HG02571 (cell line): Measurements from ENCODE around the gene HMCN2.
"Not testable (repeated sequence)": the region's sequence is repeated elsewhere in the genome, so short reads cannot be mapped to it uniquely, and the experiment has no call there.

Source experiments
- ATAC-seq: cut with Tn5 transposase; IDR thresholded peaks from one replicate; pipeline ENCODE4 v1.9.1; 2021; ENCODE audit warnings: mild to moderate bottlenecking, moderate library complexity; ENCODE audit not compliant: unreplicated experiment

The HMCN2 gene

DNA sequence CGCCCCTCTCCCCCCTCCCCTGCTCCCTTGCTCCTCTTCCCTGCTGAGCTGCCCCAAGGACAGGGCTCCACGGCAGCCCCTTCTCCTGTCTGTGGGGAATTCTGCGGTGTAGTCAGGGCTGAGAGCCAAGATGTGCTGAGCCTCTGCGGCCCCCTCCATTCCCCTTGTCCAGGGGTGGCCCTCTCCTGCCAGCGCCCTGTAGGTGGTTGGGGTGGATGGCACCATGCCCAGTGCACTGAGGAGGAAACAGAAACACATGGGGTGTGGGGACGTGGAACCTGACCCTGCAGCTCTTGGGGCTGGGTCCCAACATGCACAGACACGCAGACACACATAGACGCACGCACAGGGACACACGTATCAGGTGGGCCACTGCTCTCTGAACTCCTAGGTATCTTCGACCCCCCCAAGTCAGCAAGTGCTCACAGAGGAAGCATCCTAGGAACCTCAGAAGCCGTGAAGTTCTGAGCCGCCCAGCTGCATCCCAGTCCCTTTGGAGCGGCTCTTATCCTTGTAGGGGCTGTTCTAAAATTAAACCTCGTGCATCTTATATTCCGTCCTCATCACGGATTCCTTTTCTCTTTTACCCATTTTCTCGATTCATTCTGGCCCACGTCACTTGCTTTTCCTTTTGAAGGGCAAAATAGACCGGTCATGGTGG is 64.8 kb downstream of the HMCN2 start:
- ATAC-seq: no peak

DNA sequence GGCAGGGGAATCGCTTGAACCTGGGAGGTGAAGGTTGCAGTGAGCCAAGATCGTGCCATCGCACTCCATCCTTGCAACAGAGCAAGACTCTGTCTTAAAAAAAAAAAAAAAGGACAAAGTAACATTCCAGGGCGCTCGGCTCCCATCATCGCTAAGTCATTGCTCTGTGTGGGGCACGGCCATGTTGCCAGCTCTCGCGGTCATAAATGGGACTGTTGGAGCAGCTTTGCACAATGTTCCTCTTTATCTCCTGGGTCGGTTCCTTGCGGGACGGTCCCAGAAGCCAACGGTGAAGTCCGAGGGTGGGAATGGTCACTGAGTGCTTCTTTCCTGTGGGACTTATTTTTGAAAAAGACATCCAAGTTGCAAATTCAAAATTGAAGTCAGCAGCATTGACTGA is 65.5 kb downstream of the HMCN2 start:
- ATAC-seq: no peak

DNA sequence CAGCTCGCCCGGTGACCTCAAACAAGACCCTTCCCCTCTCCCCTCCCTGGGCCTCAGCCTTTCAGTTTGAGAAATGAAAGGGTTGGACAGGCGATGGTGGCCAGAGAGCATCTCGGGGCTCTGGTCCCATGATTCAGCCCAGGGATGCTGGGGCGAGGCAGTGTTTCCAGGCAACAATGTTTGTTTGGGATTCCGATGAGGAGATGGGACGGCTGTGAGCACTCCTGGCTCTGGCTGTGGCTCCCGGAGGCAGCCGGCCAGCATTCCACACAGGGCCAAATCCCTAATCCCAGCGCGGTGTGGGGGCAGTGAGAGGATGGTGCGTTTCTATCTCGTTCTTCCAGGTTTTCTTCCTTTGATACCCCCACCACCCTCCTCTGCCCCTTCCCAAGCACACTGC is 66.0 kb downstream of the HMCN2 start:
- no peak for ATAC-seq

DNA sequence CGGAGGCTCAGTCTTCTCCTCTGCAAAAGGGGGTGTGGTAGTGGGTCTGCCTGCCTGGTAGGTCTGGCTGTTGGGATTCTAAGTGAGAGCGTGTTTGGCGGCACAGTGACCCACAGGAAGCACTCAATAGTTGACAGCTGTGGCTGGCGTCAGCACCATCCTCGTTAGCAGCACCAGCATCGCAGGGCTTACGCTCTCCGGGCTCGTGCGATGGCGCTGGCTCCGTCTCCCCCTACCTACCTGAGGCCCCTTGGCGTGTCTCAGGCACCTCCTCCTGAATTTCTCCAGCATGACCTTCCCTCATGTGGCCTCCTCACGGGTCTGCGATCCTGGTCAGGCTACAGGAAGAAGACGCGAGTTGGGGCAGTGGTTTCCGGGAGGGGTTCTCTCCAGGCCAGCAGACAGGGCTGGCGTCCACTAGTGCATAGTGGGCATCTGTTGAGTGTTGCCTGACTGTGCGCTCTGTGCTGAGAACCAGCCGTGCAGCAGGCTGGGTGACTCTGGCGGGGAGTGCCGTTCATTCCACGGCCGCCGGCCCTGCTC is 66.9 kb downstream of the HMCN2 start:
- no peak for ATAC-seq

DNA sequence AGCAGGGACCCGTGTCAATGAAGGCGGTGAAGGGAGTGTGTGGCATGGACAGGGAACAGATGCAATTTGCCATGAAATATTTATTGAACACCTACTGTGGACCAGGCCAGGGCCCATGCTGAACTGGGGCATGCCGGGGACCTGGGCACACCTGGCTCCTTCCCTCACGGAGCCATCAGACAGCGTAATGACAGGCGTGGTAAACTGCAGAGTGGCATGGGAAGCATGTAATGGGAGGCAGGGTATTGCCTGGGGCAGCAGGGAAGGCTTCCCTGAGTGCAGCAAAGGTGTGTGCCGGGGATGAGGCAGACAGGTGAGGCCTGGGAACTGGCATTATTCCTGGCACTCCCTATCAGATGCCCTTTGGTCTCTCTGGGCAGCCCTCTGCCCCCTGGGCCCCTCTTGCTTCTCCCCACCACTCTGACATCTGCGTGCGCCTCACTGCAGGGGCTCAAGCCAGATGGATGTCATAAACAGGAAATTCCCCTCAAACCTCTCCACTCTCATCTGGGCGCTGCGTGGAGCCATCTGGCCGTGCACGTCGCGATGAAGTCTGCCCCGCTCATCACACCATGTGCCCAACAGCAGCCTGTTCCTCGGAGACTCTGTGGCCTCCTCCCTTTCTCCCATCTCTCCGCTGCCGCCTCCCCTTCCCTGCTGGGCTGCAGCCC is 67.6 kb downstream of the HMCN2 start:
- no peak for ATAC-seq

DNA sequence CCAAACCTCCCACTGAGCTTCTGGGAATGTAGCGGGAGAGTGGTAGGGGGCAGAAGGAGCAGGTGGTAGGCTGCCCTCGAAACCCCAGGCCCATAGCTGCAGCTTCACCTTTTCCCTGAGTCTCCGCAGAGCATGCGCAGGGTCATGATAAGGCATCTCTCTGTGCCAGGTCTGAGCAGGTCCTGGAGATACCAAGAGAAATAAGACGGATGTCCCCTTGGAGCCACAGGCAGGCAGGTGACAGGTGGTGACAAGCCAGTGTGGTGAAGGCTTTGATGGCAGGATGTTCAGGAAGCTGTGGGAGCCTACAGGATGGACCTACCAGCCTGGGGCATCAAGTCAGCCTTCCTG is 68.1 kb downstream of the HMCN2 start:
- no peak for ATAC-seq

DNA sequence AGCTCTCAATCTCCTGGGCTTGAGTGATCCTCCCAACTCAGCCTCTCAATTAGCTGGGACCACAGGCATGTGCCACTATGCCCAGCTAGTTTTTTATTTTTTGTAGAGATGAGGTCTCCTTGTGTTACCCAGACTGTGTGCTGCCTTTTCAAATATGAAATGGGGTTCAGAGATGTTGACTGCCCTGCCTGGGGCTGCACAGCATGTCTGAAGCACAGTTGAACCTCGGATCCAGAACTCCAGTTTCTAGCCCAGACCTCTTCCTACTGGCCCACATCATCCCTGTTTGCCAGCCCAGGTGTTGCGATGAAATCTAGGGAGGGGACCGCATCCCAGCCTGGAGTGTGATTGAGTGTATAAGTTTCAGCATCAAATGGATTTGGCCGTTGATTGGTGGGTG is 69.4 kb downstream of the HMCN2 start:
- no peak for ATAC-seq

DNA sequence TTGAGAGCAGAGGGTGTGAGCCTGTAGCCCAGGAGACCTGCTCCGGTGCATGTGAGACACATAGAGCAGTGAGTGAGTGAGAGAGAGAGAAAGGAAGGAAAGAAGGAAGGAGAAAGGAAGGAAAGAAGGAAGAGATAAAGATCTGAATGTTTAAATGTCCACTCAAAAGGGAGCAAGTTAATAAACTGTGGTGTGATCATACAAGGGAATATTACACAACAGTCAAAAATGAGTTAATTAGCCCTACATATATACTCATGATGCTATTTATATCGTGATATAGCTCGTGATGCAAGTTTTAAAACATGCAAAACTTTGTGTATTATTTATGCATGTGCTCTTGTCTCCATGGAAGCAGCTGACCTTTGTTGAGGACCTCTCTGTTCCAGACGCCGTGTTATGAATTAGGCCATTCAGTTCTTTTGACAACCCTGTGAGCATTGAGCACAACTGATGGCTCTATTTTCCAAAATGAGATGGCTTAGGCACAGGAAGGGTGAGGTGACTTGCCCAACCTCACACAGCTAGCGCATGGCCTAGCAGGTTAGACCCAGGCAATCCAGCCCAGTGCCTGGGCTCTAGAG is 70.6 kb downstream of the HMCN2 start:
- no peak for ATAC-seq

DNA sequence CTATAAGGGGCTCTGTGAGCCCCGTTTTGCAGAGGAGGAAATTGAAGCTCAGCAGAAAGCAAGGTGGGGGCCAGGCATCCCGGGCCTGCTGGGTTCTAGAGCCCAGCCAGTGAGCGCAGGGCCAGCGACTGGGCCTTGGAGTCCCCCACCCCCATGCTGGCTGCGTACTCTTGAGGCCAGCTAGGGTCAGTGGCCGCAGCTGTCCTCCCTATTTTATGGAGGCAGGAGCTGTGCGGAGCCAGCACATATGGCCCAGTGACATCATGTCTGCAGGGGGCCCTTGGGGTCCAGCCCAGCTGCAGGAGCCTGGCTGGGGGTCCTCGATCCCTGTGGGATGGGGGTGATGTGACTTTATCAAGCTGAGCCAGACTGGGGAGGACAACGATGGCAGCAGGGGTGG is 71.3 kb downstream of the HMCN2 start:
- ATAC-seq: no peak

DNA sequence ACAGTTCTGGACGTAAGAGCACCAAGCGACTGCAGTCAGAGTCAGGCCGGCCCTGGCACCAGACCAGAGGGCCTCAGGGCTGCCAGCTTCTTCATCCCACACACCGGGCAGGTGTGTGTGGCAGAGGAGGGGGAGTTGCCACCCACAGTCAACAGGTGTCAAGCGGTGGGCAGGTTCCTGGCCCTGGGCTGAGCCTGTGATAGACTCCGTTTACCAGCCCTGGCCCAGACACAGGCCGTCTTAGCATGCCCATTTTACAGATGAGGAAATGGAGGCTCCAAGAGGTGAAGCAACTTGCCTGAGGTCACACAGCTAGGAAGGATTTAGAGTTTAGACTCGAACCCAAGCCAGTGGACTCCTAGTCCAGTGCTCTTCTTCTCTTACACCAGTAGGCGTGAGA is 71.8 kb downstream of the HMCN2 start:
- ATAC-seq: no peak

DNA sequence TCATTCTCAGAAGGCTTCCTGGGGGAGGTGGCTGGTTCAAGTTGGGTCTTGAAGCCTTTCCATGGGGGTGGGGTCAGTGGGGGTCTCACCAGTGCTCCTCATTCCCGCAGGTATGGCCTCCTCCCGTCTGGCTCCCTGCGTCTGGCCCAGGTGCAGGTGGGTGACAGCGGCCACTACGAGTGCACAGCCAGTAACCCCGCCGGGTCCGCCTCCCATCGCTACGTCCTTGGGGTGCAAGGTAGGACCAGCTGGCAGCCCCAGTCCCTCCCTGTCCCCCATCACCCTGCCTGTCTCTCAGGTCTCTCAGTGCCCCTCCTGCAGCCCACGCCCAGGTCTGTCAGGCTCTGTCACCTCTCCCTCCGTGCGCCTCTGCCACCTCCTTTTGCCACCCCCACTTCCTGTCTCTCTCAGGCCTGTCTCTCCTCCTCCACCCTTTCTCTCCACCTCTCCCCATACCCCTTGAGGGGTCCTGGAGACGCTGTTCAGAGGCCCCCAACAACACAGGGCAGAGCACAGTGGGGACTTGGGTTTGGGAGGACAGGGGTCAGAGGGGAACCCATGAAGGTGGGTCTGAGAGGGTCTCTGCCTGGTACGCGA is 72.3 kb downstream of the HMCN2 start:
- no peak for ATAC-seq

DNA sequence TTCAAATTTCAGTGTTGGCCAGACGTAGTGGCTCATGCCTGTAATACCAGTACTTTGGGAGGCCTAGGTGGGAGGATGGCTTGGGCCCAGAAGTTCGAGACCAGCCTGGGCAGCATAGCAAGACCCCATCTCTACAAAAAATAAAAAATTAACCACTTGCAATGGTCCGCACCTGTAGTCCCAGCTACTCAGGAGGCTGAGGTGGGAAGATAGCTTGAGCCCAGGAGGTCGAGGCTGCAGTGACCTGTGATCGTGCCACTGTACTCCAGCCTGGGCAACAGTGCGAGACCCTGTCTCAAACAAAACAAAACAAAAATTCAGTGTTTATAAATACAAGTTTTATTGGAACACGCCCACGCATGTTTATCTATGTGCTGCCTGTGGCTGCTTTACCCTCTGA is 73.3 kb downstream of the HMCN2 start:
- ATAC-seq: not testable (repeated sequence)

DNA sequence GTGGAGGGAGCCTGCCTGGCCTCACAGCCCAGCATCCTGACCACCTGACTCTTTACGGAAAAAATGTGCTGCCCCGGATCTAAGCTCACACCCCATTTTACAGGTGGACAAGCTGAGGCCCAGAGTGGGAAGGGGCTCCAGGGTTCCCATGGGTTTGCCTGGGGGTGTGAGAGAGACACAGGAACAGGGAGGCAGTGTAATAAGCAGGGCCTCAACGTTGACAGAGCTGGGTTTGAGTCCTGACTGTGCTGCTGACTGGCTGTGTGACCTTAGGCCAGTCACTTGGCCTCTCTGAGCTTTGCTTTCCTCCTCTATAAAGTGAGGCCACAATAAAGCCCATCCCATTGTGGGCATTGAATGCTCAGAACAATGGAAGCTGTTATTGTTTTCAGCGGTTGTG is 73.7 kb downstream of the HMCN2 start:
- no peak for ATAC-seq

DNA sequence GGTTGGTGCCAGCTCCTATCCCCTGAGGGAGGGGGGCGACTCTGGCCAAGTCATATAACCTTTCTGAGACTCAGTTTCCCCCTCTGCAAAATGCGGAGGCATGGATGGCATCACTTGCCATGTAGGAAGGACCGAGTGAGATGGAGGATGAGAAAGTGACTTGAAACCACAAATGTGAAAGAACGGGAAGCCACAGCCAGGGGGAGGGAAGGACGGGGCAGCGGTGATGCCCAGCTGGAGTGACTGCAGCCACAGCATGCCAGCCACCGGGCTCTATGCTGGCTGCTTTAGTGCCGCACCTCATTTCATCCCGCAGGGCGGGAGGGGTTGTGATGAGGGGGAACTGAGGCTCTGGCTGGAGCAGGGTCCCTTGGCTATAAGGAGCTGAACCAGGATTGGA is 74.5 kb downstream of the HMCN2 start:
- no peak for ATAC-seq

DNA sequence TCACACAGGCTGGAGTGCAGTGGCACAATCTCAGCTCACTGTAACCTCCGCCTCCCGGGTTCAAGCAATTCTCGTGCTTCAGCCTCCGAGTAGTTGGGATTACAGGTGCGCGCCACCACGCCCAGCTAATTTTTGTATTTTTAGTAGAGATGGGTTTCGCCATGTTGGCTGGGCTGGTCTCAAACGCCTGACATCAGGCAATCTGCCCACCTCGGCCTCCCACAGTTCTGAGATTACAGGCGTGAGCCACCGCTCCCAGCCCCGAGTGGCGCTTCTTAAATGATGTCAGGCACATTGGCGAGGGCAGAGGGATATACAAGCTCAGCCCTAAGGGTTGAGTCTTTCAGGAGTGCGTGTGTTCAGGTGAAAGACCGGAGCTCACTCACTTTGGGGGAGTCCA is 75.0 kb downstream of the HMCN2 start:
- ATAC-seq: not testable (repeated sequence)

DNA sequence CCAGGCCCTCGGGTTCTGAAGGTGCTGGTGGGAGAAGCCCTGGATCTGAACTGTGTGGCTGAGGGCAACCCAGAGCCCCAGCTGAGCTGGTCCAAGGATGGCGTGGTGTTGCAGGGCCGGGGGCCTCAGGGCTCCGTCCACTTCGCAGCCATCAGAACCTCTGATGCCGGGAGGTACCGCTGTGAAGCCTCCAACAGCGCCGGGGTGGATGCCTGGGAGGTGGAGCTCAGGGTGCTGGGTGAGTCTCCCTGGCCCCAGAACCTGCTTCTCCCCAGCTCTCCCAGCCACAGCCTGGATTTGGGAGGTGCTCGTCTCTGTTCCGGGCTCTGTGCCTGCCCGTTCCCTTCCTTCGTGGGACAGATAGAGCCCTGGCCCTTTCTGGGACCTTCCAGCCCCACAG is 75.6 kb downstream of the HMCN2 start:
- ATAC-seq: no peak

DNA sequence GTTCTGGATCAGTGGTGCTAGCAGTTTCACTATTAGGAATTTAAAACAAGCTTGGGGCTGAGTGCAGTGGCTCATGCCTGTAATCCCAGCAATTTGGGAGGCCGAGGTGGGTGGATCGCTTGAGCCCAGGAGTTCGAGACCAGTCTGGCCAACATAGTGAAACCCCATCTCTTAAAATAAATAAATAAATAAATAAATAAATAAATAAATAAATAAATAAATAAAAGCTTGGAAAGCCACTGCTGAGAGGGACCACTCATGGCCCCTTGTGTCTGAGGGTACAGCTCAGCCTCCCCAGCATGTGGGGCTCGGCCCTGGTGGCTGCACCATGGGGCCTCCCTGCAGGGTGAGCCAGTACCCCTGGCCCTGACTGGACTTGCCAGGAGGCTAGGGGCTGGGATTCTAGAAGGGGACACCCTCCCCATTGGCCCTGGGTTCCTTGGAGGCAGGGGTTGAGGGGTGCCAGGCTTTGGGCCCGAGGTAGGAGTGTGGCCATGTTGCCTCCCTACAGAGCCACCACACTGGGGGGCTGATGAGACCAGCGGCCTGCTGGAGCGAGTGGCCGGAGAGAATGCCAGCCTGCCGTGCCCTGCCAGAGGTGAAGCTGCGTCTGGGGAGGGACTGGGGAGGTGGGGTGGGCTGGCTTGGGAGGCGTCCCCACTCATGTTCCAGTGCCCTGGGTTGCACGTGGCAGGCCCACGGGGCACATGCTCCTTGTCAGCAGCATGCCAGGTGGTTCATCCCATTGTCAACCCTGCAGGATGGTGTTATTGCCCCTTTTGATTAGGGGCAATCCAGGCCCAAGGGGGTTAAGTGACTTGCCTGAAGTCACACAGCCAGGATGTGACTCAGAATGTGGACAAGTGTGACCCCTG is 76.5 kb downstream of the HMCN2 start:
- no peak for ATAC-seq

DNA sequence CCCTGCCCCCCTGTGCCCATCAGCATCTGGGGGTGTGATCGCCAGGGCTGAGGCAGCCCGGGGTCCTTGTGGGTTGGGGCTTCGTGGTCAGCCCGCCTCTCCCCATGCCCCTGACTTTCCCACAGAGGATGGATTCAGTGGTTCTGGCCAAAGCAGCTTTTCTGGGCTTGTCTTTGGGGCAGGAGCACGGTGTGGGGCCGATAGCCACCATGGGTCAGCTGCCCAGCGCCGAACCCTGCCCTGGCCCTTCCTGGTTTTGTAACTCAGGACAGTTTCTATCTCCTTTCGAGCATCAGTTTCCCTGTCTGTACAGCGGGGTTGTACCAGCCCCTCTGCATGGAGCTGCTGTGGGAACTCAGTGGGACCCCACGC is 77.1 kb downstream of the HMCN2 start:
- no peak for ATAC-seq

DNA sequence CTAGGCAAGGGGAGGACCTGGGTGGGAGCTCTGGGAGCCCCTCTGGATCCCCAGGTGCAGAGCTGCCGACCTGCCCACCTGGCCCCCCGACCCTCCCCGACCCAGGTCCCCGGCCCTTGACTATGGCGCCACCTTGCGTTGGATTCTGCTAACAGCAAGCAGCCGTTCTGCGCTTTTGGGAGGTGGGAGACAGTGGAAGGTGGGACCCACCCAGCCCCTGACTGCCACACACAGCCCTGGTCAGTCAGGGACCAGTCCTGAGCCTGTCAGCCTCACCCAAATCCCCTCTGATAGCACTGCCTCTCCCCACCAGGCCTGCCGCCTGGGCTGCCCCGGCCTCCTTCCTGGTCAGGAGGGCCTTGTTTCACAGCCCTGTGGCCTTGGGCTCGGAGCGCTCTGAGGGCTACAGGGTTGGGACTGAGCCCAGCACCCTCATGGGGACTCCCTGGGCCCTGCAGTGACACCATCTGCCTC is 77.9 kb downstream of the HMCN2 start:
- no peak for ATAC-seq

DNA sequence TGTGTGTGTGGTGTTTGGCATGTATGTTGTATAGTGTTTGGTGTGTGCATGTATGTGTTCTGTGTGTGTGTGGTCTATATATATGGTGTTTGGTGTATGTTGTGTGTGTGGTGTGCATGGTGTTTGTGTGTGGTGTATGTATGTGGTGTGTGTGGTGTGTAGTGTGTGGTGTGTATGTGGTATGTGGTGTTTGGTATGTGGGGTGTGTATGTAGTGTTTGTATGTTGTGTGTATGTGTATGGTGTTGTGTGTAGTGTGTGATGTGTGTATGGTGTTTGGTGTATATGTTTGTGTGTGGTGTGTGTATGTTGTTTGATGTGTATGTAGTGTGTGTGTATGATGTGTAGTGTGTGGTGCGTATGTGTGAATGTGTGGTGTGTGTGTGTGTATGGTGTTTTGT is 78.8 kb downstream of the HMCN2 start:
- ATAC-seq: no peak
